Peyer's patch (tissue), 4 donors: ENCODE measurements around the gene ZNF385D.

Experiments
- CTCF ChIP-seq, 6 experiments: fragments of 450-650 bp in 4 of 6; fragments of 200-600 bp in 2 of 6; sonication (generic) in 1 of 6; IDR thresholded peaks; one replicate each; pipeline ENCODE4 v1.5.1; 2017 to 2019; ENCODE audit warnings: antibody characterized with exemption in 6 of 6, mild to moderate bottlenecking in 3 of 6, moderate library complexity in 1 of 6
- POLR2A ChIP-seq, 2 donors: fragments of 450-650 bp; IDR thresholded peaks; one replicate each; pipeline ENCODE4 v1.5.1; 2017; ENCODE audit warnings: antibody characterized with exemption in 2 of 2, mild to moderate bottlenecking in 2 of 2, moderate library complexity in 2 of 2

- no peak for TF ChIP-seq CTCF (IDR thresholded peaks at IDR 0.05)
- no peak for TF ChIP-seq POLR2A (IDR thresholded peaks at IDR 0.05)
Measured at GRCh38 chr3:21524133-21524532, 226.9 kb downstream of the ZNF385D start.
